K562 (cell line): ENCODE data around the gene NUBPL.

Experiments used
- MCM5 ChIP-seq: fragments of 450-650 bp; IDR thresholded peaks from 2 replicates; pipeline ENCODE4 v1.6.1; 2016; ENCODE audit warnings: low read depth
- NR2C2 ChIP-seq, 2 experiments: fragments of 200-800 bp in 1 of 2; sonication (Bioruptor generic) in 1 of 2; sonication (generic) in 1 of 2; formaldehyde crosslinking in 1 of 2; IDR thresholded peaks; 2 replicates each; pipeline versions ENCODE4 v1.6.1 to v1.8.0; 2016 to 2022; ENCODE audit warnings: mild to moderate bottlenecking in 1 of 2, missing compliant biosample characterization in 1 of 2, missing genetic modification characterization in 1 of 2, missing genetic modification reagents in 1 of 2
- POLR2A ChIP-seq: fragments of 450-650 bp; conservative IDR thresholded peaks from 2 replicates; pipeline ENCODE4 v1.6.1; 2016
- SMARCB1 ChIP-seq: IDR thresholded peaks from 2 replicates; pipeline ENCODE4 v1.6.1; 2011; ENCODE audit warnings: improper control_type of control experiment, low read depth; ENCODE audit not compliant: insufficient read length
- THRAP3 ChIP-seq: fragments of 450-650 bp; IDR thresholded peaks from 2 replicates; pipeline ENCODE4 v1.6.1; 2016; ENCODE audit warnings: mild to moderate bottlenecking, inconsistent platforms, borderline replicate concordance

- TF ChIP-seq SMARCB1 (no peak), POLR2A (no peak), NR2C2 (CRISPR knock-in tag; IDR thresholded peaks at IDR 0.05) (no peak), NR2C2 (tag; IDR thresholded peaks at IDR 0.05) (no peak), MCM5 (no peak), THRAP3 (no peak)
These were observed 275.8 kb downstream of the NUBPL start for GRCh38 chr14:31837031-31837430.
